Endodermal cell (in vitro differentiated cells): ENCODE data around the gene GLRX2. TPM values are rescaled to one million over a fixed set of nuclear protein-coding genes. Genes with fewer than 3 reads are reported as not detected.

Experiments
- DNase-seq: peaks from one replicate; pipeline ENCODE4 v3.0.0-alpha.2; 2017
- H3K27ac ChIP-seq: 2 replicates; pipeline ENCODE4 v1.5.1; 2013; ENCODE audit warnings: mild to moderate bottlenecking, low read depth, low read length, moderate library complexity
- H3K27me3 ChIP-seq: 2 replicates; pipeline ENCODE4 v1.6.1; 2013; ENCODE audit warnings: mild to moderate bottlenecking, low read length, moderate library complexity; ENCODE audit not compliant: insufficient read depth, control insufficient read depth, poor library complexity, severe bottlenecking
- H3K36me3 ChIP-seq: 2 replicates; pipeline ENCODE4 v1.7.0; 2013; ENCODE audit warnings: mild to moderate bottlenecking, low read length, moderate library complexity; ENCODE audit not compliant: control insufficient read depth, insufficient read depth
- H3K4me1 ChIP-seq: one replicate; pipeline ENCODE4 v1.7.0; 2013; ENCODE audit warnings: low read length; ENCODE audit not compliant: control insufficient read depth, insufficient read depth
- H3K4me3 ChIP-seq: 2 replicates; pipeline ENCODE4 v1.5.1; 2013; ENCODE audit warnings: mild to moderate bottlenecking, low read length, moderate library complexity
- H3K9ac ChIP-seq: 2 replicates; pipeline ENCODE4 v1.6.1; 2013; ENCODE audit warnings: mild to moderate bottlenecking, low read length, moderate library complexity; ENCODE audit not compliant: poor library complexity, severe bottlenecking; ENCODE audit errors: extremely low read depth
- H3K9me3 ChIP-seq: 2 replicates; pipeline ENCODE4 v1.6.1; 2013; ENCODE audit warnings: mild to moderate bottlenecking, low read length, moderate library complexity; ENCODE audit not compliant: control insufficient read depth
- H3K27ac Mint-ChIP-seq: 2 replicates; pipeline ENCODE4 v1.8.0; 2020; ENCODE audit warnings: mixed read lengths
- H3K27me3 Mint-ChIP-seq: 2 replicates; pipeline ENCODE4 v1.8.0; 2021; ENCODE audit warnings: mild to moderate bottlenecking, mixed read lengths; ENCODE audit not compliant: insufficient read depth
- H3K36me3 Mint-ChIP-seq: 2 replicates; pipeline ENCODE4 v1.8.0; 2020; ENCODE audit warnings: low read depth, mixed read lengths
- H3K4me1 Mint-ChIP-seq: 2 replicates; pipeline ENCODE4 v1.8.0; 2020; ENCODE audit warnings: mixed read lengths
- H3K4me3 Mint-ChIP-seq: 2 replicates; pipeline ENCODE4 v1.8.0; 2020; ENCODE audit warnings: mild to moderate bottlenecking, moderate library complexity, mixed read lengths
- H3K9me3 Mint-ChIP-seq: 2 replicates; pipeline ENCODE4 v1.8.0; 2020; ENCODE audit warnings: mild to moderate bottlenecking, mixed read lengths
- WGBS, 2 experiments: methylation state at CpG; one replicate each; pipeline versions ENCODE4 v1.1.5 to v1.1.7; 2013; ENCODE audit warnings: missing lambda C conversion rate in 2 of 2, mixed read lengths in 1 of 2; ENCODE audit not compliant: insufficient coverage in 1 of 2, insufficient read length in 1 of 2; 5-methylcytosine and 5-hydroxymethylcytosine counted together
- total RNA-seq, 2 donors: library from RNA; stranded (reverse); fragmentation: NEBNext Ultra II Directional in 1 of 2; extraction: Animal tissue kit (Norgen Biotek cat#: 25700) in 1 of 2; gene quantifications; 2 replicates in 1 of 2; 3 replicates in 1 of 2; pipeline ENCODE4 v1.2.1, GENCODE V29; 2021
- TF ChIP-seq, protein P1 (sequence below): fragments of 200-600 bp; sonication (generic); conservative IDR thresholded peaks from 2 replicates; pipeline ENCODE4 v1.5.0; 2021; ENCODE audit warnings: antibody characterized with exemption, mild to moderate bottlenecking

GLRX2 gene
- total RNA-seq, 2 donors from 2014 or later, result 8.6 to 11.0 TPM

DNA sequence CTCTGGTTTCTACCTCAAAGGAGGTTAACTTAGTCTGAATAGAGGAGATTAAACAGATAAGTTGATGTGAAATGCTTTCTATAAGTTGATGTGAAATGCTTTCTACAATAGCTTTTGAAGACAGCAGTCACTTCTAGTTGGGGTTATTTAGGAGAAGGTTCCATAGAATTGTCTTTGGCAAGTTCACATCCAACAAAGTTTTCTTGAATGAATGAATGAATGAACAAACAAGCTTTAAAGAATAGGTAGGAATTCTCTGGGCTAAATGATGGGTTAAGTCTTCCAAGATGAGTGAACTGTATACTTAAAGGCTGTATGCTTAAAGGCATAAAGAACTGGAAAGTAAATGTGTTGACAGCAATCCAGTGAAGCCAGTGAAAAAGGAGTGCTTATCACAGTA, 18.5 kb upstream of the GLRX2 start:
- no peaks in the 10 kb centered on the region for H3K4me1 ChIP-seq
- Mint-ChIP-seq H3K9me3 (no peaks in the 10 kb centered on the region), H3K4me1 (peaks cover 11% of the 10 kb centered on the region), H3K27me3 (peaks cover 18% of the 10 kb centered on the region), H3K36me3 (peaks cover 25% of the 10 kb centered on the region), H3K27ac (no peak overlapping the region), H3K4me3 (peak overlapping the region; percentile 98)
- no peak overlapping the region for H3K27ac ChIP-seq
- peak overlapping the region; percentile 96 for H3K4me3 ChIP-seq
- no peaks in the 10 kb centered on the region for H3K9me3 ChIP-seq
- H3K9ac ChIP-seq, result no peak overlapping the region
- DNase-seq, result no peak
- TF ChIP-seq, protein P1, sequence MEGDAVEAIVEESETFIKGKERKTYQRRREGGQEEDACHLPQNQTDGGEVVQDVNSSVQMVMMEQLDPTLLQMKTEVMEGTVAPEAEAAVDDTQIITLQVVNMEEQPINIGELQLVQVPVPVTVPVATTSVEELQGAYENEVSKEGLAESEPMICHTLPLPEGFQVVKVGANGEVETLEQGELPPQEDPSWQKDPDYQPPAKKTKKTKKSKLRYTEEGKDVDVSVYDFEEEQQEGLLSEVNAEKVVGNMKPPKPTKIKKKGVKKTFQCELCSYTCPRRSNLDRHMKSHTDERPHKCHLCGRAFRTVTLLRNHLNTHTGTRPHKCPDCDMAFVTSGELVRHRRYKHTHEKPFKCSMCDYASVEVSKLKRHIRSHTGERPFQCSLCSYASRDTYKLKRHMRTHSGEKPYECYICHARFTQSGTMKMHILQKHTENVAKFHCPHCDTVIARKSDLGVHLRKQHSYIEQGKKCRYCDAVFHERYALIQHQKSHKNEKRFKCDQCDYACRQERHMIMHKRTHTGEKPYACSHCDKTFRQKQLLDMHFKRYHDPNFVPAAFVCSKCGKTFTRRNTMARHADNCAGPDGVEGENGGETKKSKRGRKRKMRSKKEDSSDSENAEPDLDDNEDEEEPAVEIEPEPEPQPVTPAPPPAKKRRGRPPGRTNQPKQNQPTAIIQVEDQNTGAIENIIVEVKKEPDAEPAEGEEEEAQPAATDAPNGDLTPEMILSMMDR, result no peak
- H3K27me3 ChIP-seq, result peaks cover 5% of the 10 kb centered on the region
- H3K36me3 ChIP-seq, result peaks cover 33% of the 10 kb centered on the region

DNA sequence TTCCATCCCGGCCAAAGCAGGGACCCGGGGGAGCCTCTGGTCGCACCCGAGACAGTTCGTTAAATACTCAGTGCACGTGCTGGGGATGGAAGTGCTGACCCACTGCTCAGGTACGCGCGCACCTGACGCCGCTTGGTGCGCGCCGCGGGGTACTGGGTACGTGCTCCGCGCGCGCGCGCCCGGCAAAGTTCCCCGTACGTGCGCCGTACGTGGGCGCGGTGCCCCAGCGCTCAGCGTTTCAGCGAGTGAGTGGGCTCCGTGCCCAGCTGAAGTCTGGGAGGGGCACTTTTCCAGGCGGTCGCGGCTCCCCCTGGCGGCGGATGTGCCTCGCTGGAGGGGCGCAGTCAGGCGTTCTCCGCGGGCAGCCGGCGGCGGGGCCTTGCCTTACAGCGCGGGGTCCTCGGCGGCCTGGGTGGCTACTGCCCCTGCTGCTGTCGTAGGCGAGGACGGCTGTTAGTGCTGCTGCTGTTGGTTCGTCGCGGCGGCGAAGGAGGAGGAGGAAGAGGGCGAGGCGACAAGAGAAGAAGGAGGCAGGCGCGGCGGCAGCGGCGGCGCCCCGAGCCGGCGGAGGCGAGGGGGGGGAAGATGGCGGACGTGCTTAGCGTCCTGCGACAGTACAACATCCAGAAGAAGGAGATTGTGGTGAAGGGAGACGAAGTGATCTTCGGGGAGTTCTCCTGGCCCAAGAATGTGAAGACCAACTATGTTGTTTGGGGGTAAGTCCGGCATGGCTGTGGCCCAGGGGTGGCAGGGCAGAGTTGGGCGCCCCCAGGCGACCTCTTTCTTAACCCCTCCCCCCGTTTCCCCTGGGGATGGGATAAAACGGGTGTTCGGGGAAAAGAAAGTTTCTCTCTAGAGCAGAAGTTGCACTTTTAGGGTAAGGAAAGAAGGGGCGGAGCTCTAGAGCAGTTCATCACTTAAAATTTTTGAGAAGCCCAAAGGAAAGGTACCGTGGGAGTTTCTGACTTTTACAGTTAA, 16.7 kb upstream of the GLRX2 start, which contains the start of gene CDC73:
Gene CDC73 (plus strand): TSS at position 416 of the 978 bp plus-strand sequence. CDS start 170 bp downstream, at position 586.
- H3K36me3 ChIP-seq, result peaks cover 20% of the 10 kb centered on the region
- no peaks in the 10 kb centered on the region for H3K9me3 Mint-ChIP-seq
- peak within 1 kb of the TSS; percentile 91 for H3K27ac ChIP-seq
- peak within 1 kb of the TSS; percentile 79 for H3K9ac ChIP-seq
- peaks cover 11% of the 10 kb centered on the region for H3K4me1 Mint-ChIP-seq
- H3K27me3 ChIP-seq, result peaks cover 5% of the 10 kb centered on the region
- peaks cover 21% of the 10 kb centered on the region for H3K27me3 Mint-ChIP-seq
- TF ChIP-seq, protein P1, result peak; percentile 97
- peak within 1 kb of the TSS; percentile 98 for H3K4me3 Mint-ChIP-seq
- peak; percentile 99 for DNase-seq
- no peaks in the 10 kb centered on the region for H3K9me3 ChIP-seq
- WGBS, 2 experiments, result 0% methylated on average over 5 to 82 of the region's 85 CpGs
- no peaks in the 10 kb centered on the region for H3K4me1 ChIP-seq
- H3K27ac Mint-ChIP-seq, result peak within 1 kb of the TSS; percentile 99
- peak within 1 kb of the TSS; percentile 96 for H3K4me3 ChIP-seq
- H3K36me3 Mint-ChIP-seq, result peaks cover 16% of the 10 kb centered on the region

DNA sequence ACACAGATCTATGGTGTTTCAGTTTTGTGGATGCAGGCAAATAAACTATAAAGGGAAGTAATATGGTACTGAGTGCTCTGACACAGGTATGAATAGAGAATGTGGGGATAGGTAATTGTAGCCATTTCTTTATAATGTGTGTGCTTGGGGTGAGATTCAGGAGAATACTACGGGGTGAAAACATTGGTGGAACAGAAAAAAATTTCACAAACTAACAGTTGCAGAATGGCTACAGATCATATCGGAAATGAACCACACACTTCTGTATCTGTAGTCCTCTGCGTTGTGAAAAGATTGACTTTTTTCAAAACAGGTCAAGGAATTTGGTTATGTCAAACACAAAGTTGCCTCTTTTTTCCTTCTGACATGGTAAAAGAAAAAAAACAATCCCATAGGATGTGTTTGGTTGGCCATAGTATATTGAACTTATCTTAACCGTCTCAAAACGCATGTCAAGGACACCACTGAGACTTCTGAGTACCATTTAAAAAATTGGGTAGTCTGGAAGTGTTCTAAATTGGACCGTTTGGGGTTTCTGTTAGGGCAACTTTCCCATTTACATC, 15.5 kb upstream of the GLRX2 start:
- Mint-ChIP-seq H3K27ac (no peak overlapping the region), H3K9me3 (no peaks in the 10 kb centered on the region), H3K27me3 (peaks cover 21% of the 10 kb centered on the region), H3K4me1 (peaks cover 15% of the 10 kb centered on the region), H3K4me3 (peak overlapping the region; percentile 98), H3K36me3 (peaks cover 6% of the 10 kb centered on the region)
- no peak overlapping the region for H3K9ac ChIP-seq
- no peak for DNase-seq
- H3K4me3 ChIP-seq, result no peak overlapping the region
- H3K27ac ChIP-seq, result no peak overlapping the region
- no peaks in the 10 kb centered on the region for H3K4me1 ChIP-seq
- 94 to 95% methylated on average over 6 of the region's 6 CpGs for WGBS, 2 experiments
- H3K9me3 ChIP-seq, result no peaks in the 10 kb centered on the region
- H3K36me3 ChIP-seq, result peaks cover 8% of the 10 kb centered on the region
- peaks cover 5% of the 10 kb centered on the region for H3K27me3 ChIP-seq
- TF ChIP-seq, protein P1, result no peak
